H7 (cell line): Measurements from ENCODE around the gene TMBIM4. TPM values are rescaled to one million over a fixed set of nuclear protein-coding genes. Genes with fewer than 3 reads are reported as not detected.
"Not testable (repeated sequence)": the region's sequence is repeated elsewhere in the genome, so short reads cannot be mapped to it uniquely, and the experiment has no call there.

Experiments used
- DNase-seq: peaks from one replicate; pipeline ENCODE4 v3.0.0; 2012
- H3K27me3 ChIP-seq: 2 replicates; pipeline ENCODE4 v1.6.0; 2011; ENCODE audit warnings: mild to moderate bottlenecking, low read length; ENCODE audit not compliant: control insufficient read depth, insufficient read depth
- H3K36me3 ChIP-seq: replicated peaks from 2 replicates; pipeline ENCODE4 v1.5.1; 2011; ENCODE audit warnings: low read length; ENCODE audit not compliant: control insufficient read depth, insufficient read depth
- H3K4me3 ChIP-seq: 2 replicates; pipeline ENCODE4 v1.5.1; 2011; ENCODE audit warnings: low read depth, mild to moderate bottlenecking, control low read depth, low read length, moderate library complexity; ENCODE audit not compliant: insufficient read depth
- total RNA-seq: library from RNA; depleted of rRNA; stranded (reverse); fragments of >200 nt; shearing (Covaris generic); gene quantifications from 2 replicates; pipeline ENCODE4 v1.2.3, GENCODE V29; 2014

TMBIM4 gene
- total RNA-seq, 1 experiment from 2014 or later: not detected

DNA sequence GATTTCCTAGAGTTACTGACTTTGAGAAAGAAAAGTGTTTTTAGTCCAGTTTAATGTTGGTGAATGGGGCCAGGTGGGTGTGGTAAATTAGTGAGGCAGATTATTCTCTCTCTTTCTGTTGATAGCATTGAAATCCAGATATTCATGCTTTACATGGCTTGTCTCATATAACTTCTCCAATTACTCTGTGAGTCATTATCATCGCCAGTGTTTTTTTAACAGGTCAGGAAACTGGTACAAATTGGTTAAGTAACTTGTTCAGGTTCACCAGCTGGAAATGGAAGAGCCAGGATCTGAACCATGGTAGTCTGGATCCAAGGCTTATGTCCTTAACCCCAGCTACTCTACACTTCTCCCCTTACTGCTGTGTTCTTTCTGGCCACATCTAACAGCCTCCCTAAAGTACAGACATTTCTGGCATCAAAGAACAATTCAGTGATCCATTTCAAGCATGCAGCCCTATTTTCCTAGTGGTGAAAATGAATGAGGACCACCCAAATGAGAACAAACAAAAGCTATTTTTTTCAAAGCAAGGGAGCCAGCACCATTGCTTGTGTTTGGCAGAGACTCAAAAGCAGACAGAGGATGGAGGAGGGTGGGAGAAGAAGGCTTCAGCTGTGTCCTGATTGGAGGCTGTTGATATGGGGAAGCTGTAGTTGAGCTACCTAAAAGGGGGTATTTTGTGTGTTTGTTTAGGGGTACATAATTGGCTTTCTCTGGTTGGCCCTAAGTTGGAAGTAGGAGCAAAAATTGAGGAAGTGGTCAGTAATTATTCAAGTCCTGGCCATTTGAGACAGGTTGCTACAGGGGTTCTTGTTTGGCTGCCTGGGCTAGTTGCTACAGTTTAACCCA lies 20.9 kb upstream of the TMBIM4 start:
- Histone ChIP-seq H3K4me3 (no peak overlapping the region), H3K36me3 (no peaks in the 10 kb centered on the region), H3K27me3 (peaks cover 36% of the 10 kb centered on the region)
- DNase-seq: no peak

DNA sequence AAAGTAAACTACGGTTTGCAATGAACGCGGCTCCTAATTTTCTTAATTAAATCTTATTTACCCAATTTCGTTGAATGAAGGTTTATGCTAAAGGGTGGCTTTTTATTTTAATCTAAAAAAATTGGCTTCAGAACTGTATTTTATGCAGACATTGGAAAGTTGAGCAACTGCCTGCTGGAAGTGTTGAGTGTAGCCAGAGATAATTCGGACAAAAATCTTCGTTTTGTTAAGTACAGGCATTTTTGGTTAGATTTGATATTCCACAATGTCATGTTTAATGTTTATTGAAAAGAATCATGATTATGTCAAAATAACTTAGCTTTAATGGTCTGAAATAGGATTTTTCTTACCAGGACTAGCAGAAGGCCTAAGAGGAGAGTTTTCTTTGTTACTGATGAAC lies 20.1 kb upstream of the TMBIM4 start:
- Histone ChIP-seq H3K4me3 (no peak overlapping the region), H3K27me3 (peaks cover 36% of the 10 kb centered on the region), H3K36me3 (no peaks in the 10 kb centered on the region)
- DNase-seq: no peak

DNA sequence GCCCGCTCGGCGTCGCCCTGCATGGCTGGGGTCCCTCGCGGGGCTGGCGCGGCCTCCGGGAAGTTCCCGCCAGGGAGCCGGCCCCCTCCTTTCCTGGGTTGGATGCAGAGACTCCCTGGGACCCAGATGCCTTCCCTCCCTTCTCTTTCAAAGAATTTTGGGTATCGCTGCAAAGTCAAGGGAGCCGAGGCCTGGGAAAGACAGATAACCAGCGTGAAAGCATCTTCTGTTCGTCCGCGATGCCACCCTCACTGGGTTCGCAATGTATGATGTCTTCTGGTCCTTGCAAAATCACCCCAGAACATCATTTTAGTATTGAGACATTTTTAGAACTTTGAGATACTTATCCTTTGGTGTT lies 19.7 kb upstream of the TMBIM4 start:
- no peaks in the 10 kb centered on the region for H3K36me3 ChIP-seq
- H3K4me3 ChIP-seq: peak overlapping the region; percentile 64
- no peak for DNase-seq
- H3K27me3 ChIP-seq: peaks cover 36% of the 10 kb centered on the region

DNA sequence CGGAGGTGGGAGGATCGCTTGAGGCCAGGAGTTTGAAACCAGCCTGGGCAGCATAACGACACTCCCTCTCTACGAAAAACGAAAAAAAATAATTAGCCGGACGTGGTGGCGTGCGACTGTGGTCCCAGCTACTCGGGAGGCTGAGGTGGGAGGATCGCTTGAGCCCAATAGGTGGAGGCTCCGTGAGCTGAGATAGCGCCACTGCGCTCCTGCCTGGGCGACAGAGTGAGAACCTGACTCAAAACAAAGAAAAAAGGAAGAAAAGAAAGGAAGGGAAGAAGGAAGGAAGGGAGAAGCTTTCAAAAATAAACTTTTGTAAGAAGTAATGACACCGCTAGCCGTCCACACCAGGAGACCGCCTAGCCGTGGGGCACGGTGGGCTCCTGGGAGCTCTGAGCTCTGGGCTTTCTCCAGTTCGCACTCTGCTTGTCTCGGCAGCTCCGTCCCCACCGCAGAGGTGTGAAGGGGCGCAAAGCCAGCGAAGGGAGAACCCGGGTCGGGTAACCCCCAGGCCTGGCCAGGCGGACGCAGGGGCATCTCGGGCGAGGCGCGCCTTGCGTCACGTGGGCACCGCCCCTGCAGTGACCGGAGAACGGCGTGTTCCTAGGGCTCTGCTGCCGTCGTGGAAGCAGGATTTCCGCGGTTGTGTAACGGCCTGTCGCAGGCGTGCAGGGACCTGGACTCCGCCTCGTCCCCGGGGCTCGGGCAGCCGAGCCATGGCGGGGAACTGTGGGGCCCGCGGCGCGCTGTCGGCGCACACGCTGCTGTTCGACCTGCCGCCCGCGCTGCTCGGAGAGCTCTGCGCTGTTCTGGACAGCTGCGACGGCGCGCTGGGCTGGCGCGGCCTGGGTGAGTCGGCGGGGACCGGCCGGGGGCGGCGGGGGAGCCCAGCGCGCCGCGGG lies 19.0 kb upstream of the TMBIM4 start, which contains the start of gene IRAK3:
IRAK3 (plus strand) TSS at position 631 of the 902 bp plus-strand sequence; CDS start at position 717, 86 bp downstream.
- H3K4me3 ChIP-seq: peak within 1 kb of the TSS; percentile 64
- H3K36me3 ChIP-seq: no peaks in the 10 kb centered on the region
- peaks cover 36% of the 10 kb centered on the region for H3K27me3 ChIP-seq
- DNase-seq: peak; percentile 85

DNA sequence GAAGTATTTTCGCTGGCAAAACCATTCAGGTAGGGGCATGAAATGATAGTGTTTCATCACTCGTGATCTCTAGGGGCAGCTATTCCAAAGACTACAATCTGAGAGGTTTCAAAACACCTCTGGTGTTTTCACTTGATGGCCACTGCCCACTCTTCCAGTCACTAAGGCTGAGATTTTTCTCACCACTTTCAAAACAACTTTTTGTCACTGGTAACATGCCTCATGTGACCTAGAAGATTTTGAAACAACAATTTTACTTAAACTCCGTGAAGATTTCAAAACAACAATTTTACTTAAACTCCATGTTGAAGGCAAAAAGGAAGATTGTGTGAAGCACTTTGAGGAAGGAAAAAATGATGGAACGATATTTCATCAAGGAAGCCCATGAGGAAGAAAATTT lies 18.0 kb upstream of the TMBIM4 start:
- no peak overlapping the region for H3K4me3 ChIP-seq
- H3K36me3 ChIP-seq: no peaks in the 10 kb centered on the region
- DNase-seq: no peak
- peaks cover 36% of the 10 kb centered on the region for H3K27me3 ChIP-seq

DNA sequence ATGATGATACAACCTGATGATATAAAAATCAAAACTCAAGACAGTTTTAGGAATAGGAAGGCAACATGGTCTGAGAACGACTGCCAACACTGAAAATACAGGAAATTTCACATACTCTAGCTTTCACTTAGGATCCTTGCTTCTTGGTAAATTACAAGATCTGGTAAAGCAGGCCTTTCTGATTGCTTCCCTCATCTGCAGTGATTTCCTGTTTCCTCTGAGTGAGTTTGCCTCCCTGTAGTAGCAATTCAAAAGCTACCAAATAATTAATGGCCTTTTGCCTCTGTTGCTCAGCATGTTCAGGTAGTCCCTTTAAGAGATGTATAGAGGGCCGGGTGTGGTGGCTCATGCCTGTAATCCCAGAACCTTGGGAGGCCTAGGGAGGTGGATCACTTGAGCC lies 17.2 kb upstream of the TMBIM4 start:
- Histone ChIP-seq H3K36me3 (no peaks in the 10 kb centered on the region), H3K4me3 (no peak overlapping the region), H3K27me3 (peaks cover 36% of the 10 kb centered on the region)
- no peak for DNase-seq

DNA sequence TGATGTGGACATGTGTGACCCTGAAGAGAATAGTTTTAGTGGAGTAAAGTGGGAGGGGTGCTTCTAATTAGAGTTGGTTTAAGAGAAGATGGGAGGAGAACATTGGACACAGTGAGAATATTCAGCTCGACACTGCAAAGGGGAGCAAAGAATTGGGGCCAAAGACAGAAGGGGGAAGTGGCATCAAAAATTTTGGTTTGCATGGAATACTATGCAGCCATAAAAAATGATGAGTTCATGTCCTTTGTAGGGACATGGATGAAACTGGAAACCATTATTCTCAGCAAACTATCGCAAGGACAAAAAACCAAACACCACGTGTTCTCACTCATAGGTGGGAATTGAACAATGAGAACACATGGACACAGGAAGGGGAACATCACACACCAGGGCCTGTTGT lies 15.0 kb upstream of the TMBIM4 start:
- DNase-seq, H3K4me3 ChIP-seq, H3K36me3 ChIP-seq: not testable (repeated sequence)
- peaks cover 25% of the 10 kb centered on the region for H3K27me3 ChIP-seq

DNA sequence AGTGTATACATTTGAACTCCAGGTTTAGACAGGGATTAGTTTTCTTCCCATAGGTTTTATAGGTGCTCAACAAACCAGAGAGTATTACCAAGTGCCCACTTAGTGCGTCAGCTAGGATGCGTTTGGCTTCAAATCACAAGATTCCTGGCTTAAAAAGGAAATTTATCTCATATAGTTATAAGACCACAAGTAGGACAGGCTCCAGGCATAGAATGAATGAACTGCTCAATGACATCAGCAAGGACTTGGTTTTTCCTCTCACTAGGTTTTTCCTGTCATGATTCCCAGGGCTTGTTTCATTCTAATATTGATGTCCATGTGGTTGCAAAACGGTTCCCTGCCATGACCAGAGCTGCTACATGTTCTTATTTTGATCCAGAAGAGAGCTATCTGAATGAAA lies 13.2 kb upstream of the TMBIM4 start:
- peaks cover 7% of the 10 kb centered on the region for H3K27me3 ChIP-seq
- no peak for DNase-seq

DNA sequence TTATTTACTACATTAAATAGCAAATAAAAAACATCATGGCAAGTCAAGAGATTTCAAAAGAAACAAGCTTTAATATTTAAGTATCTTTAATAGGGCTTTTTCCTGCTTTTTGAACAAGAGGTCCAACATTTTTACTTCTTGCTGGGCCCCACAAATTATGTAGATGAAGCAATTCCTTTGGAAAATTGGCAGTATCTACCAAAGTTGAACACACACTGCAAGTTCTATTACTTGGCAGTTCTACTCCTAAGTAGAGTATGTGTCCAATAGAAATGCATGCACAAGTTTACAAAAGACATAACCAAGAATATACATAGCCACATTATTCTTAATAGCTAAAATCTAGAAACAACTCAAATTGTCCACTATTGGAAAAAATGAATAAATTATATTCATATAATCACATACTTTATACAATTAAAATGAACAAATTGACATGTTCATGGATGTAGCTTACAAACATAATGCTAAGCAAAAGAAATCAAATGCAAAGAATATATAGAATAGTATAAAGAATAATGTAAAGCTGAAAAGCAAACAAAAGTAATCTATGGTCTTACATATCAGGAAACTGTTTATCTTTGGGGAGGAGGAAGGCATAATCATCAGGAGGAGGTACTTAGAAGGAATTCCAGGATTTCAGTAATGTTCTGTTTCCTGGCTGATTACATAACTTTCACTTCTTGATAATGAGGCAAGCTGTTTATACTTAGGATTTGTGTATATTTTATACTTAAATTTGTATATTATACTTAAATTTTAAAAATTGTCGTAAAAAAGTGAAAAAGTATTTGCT lies 6.5 kb upstream of the TMBIM4 start:
- no peaks in the 10 kb centered on the region for H3K27me3 ChIP-seq
- no peaks in the 10 kb centered on the region for H3K36me3 ChIP-seq
- DNase-seq: no peak
- no peak overlapping the region for H3K4me3 ChIP-seq

More for the DNA sequence above, 13.2 kb upstream of the TMBIM4 start:
- H3K36me3 ChIP-seq: no peaks in the 10 kb centered on the region
- no peak overlapping the region for H3K4me3 ChIP-seq

DNA sequence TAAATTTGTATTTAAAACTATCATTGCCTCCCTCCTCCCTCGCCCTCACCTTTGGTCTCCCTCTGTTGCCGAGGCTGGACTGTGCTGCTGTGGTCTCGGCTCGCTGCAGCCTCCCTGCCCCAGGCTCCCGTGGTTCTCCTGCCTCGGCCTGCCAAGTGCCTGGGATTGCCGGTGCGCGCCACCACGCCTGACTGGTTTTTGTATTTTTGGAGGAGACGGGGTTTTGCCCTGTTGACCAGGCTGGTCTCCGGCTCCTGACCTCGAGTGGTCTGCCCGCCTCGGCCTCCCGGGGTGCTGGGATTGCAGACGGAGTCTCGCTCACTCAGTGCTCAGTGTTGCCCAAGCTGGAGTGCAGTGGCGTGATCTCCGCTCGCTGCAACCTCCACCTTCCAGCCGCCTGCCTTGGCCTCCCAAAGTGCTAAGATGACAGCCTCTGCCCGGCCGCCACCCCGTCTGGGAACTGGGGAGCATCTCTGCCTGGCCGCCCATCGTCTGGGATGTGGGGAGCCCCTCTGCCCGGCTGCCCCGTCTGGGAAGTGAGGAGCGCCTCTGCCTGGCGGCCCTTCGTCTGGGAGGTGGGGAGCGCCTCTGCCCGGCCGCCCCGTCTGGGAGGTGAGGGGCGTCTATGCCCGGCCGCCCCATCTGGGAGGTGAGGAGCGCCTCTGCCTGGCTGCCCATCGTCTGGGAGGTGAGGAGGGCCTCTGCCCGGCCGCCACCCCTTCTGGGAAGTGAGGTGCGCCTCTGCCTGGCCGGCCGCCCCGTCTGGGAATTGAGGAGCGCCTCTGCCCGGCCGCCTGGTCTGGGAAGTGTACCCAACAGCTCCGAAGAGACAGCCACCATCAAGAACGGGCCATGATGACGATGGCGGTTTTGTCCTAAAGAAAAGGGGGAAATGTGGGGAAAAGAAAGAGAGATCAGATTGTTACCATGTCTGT lies 4.9 kb upstream of the TMBIM4 start:
- not testable (repeated sequence) for DNase-seq, H3K27me3 ChIP-seq, H3K36me3 ChIP-seq, H3K4me3 ChIP-seq

DNA sequence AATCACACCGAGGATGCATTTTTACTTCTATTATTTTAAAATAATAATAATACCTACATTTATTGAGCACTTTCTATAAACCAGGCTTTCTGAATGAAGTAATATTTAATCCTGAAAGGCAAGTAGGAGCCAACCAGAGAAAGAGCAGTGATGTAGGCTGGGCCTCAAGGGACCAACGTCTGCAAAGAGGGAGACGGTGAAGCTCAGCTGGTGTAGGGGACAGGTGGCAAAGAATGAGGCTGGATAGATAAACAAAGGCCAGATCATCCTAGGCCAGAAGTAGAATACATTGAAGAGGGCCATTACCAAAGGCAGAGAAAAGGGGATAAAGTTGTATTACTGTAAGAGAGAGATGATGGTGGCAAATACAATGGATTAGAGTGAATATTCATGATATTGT lies 810 bp upstream of the TMBIM4 start:
- Histone ChIP-seq H3K36me3 (no peaks in the 10 kb centered on the region), H3K27me3 (no peaks in the 10 kb centered on the region), H3K4me3 (no peak overlapping the region)
- no peak for DNase-seq

DNA sequence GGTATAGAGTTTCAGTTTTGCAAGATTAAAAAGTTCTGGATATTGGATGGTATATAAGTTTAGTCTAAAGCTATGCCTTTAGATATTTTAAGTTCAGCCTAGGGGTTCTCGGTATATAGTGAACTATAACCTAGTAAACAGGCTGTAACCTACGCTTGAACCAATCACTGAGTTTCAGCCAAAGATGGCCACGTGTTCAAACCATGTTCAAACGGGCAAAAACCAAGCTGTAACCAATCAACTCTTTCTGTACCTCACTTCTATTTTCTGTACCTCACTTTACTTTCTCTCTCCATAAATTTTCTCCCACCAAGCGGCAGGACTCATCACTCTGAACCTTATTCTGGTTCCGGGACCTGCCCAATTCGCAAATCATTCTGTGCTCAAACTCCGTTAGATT lies 1.4 kb downstream of the TMBIM4 start:
- no peak for DNase-seq
- H3K27me3 ChIP-seq: no peaks in the 10 kb centered on the region
- H3K36me3 ChIP-seq: no peaks in the 10 kb centered on the region
- no peak overlapping the region for H3K4me3 ChIP-seq

DNA sequence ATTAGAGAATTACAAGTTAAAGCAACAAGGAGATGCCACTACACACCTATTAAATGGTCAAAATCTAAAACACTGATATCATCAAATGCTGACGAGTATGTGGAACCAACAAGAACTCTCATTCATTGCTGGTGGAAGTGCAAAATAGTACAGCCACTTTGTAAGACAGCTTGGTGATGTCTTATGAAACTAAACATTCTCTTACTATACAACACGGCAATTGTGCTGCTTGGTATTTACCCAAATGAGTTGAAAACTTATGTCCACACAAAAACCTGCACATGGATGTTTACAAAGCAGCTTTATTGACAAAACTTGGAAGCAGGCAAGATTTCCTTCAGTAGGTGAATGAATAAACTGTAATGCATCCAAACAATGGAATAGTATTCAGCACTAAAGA lies 3.2 kb downstream of the TMBIM4 start:
- Histone ChIP-seq H3K4me3 (no peak overlapping the region), H3K36me3 (no peaks in the 10 kb centered on the region), H3K27me3 (no peaks in the 10 kb centered on the region)
- DNase-seq: no peak
